Measurements from ENCODE around the gene WWOX.

The WWOX gene

DNA sequence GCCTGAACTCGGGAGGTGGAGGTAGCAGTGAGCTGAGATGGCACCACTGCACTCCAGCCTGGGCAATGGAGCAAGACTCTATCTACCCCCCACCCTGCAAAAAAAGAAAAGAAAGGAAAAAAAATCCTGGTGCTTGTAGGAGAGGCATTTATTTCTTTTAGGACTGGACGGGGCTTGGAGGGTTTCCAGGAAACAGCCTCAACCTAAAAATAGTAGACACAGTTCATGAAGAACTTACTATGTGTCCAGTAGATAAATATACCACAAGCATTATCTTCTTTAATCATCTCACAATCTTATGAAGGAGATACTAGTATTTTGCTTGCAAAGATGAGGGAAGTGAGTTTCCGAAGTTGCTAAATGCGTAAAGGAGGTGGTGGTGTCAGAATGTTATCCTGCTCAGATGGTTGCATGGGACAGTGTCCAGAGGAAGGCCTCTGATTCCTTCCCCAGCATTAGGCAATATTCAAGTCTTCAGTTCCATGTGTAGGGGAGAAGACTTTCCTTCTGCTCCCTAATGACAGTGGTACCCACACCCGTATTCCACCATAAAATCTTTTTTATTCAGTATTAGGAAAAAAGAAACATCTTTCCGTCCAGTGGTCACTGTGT, 263.2 kb downstream of the WWOX start:
- no peak for DNase-seq (ENCODE audit: low read depth)
- H3K4me3 ChIP-seq (ENCODE audit: low read depth, low read length) = no peak overlapping the region
- no peak for TF ChIP-seq CTCF (IDR thresholded peaks at IDR 0.05; ENCODE audit: insufficient read depth, low read depth, low read length, missing control alignments)

DNA sequence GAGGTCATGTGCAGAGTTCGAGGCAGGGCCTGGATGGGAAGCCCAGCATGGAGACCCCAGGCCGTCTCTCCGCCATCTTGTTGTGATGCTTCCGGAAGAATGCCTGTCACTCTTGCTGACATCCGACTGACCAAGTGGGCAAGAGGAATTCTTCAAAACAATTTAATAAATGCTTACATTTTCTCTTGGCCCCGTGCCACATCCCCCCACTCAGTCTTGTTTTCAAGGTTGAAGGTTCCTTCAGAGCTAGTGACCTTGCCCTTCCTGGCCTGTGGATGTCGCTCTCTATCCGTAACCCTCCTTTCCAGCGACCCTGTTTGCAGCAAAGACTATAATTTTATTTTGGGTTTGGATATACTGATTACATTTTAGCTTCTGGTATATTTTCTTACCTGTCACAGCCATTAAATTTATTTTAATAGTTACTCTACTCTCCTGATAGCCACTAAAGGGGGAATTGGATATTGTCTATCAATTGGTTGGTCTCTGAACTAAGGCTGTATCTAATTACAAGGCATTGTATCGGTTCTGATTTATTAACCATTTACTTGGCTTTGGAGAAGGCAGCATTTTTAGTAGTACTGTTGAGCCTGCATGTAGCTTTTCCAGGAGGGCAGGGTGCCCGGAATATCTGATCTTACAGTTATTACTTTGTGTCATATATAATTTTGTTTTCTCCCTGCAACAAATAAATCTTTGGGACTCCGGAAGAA, 264.5 kb downstream of the WWOX start:
- H3K4me3 ChIP-seq (ENCODE audit: low read depth, low read length) = no peak overlapping the region
- TF ChIP-seq CTCF (IDR thresholded peaks at IDR 0.05; ENCODE audit: insufficient read depth, low read depth, low read length, missing control alignments) = no peak
- DNase-seq (ENCODE audit: low read depth) = no peak

GRCh38 chr16:78364556-78364880, 265.1 kb downstream of the WWOX start:
- no peak for TF ChIP-seq CTCF (IDR thresholded peaks at IDR 0.05; ENCODE audit: insufficient read depth, low read depth, low read length, missing control alignments)
- no peak overlapping the region for H3K4me3 ChIP-seq (ENCODE audit: low read depth, low read length)
- no peak for DNase-seq (ENCODE audit: low read depth)

GRCh38 chr16:78365366-78365765, 265.9 kb downstream of the WWOX start:
- no peak for DNase-seq (ENCODE audit: low read depth)
- no peak for TF ChIP-seq CTCF (IDR thresholded peaks at IDR 0.05; ENCODE audit: insufficient read depth, low read depth, low read length, missing control alignments)
- H3K4me3 ChIP-seq (ENCODE audit: low read depth, low read length) = no peak overlapping the region

GRCh38 chr16:78368121-78369102, 269.0 kb downstream of the WWOX start:
- no peak for TF ChIP-seq CTCF (IDR thresholded peaks at IDR 0.05; ENCODE audit: insufficient read depth, low read depth, low read length, missing control alignments)
- no peak for DNase-seq (ENCODE audit: low read depth)
- no peak overlapping the region for H3K4me3 ChIP-seq (ENCODE audit: low read depth, low read length)

- no peak for DNase-seq (ENCODE audit: low read depth)
- no peak for TF ChIP-seq CTCF (IDR thresholded peaks at IDR 0.05; ENCODE audit: insufficient read depth, low read depth, low read length, missing control alignments)
- H3K4me3 ChIP-seq (ENCODE audit: low read depth, low read length) = no peak overlapping the region
Observed at GRCh38 chr16:78372277-78372676, 272.8 kb downstream of the WWOX start.
